Renal cortex interstitium (tissue), 11 donors: ENCODE measurements around the gene UBE2I. TPM values are rescaled to one million over a fixed set of nuclear protein-coding genes. Genes with fewer than 3 reads are reported as not detected.

Experiments
- DNase-seq, 11 donors: peaks; one replicate each; pipeline ENCODE4 v3.0.0-alpha.2; 2013; ENCODE audit warnings: low read depth in 9 of 11, low spot score in 4 of 11; ENCODE audit errors: extremely low read depth in 1 of 11
- polyA plus RNA-seq, 3 donors: library from polyadenylated mRNA; unstranded; fragments of 120-200 nt; gene quantifications; one replicate each; pipeline ENCODE4 v1.2.1, GENCODE V29; 2013; ENCODE audit not compliant: insufficient read length in 3 of 3

Gene UBE2I
- polyA plus RNA-seq, 3 donors = 151 to 176 (median 155) TPM

GRCh38 chr16:1333854-1334700, 24.6 kb downstream of the UBE2I start:
- no peak for DNase-seq

- DNase-seq = no peak
Measured at GRCh38 chr16:1334739-1335138, 25.3 kb downstream of the UBE2I start.

GRCh38 chr16:1335211-1335971, 26.0 kb downstream of the UBE2I start:
- DNase-seq = no peak

GRCh38 chr16:1335996-1336395, 26.6 kb downstream of the UBE2I start:
- DNase-seq = no peak

GRCh38 chr16:1336619-1337018, 27.2 kb downstream of the UBE2I start:
- no peak for DNase-seq

GRCh38 chr16:1337486-1337885, 28.1 kb downstream of the UBE2I start:
- no peak for DNase-seq

GRCh38 chr16:1338119-1338730, 28.8 kb downstream of the UBE2I start:
- DNase-seq = no peak

- no peak for DNase-seq
Measured at GRCh38 chr16:1338855-1339675, 29.6 kb downstream of the UBE2I start.

- no peak for DNase-seq
Measured at GRCh38 chr16:1340730-1341494, 31.5 kb downstream of the UBE2I start.

GRCh38 chr16:1341495-1342420, 32.3 kb downstream of the UBE2I start:
- DNase-seq = no peak

GRCh38 chr16:1342526-1343427, 33.3 kb downstream of the UBE2I start:
- DNase-seq = peak; percentile 70 to 92 (median 85)

- DNase-seq = no peak
Measured at GRCh38 chr16:1343428-1344242, 34.2 kb downstream of the UBE2I start.

- DNase-seq = no peak
Measured at GRCh38 chr16:1344499-1344898, 35.1 kb downstream of the UBE2I start.

- no peak for DNase-seq
Measured at GRCh38 chr16:1345087-1345486, 35.7 kb downstream of the UBE2I start.

GRCh38 chr16:1345651-1346421, 36.4 kb downstream of the UBE2I start:
- DNase-seq = no peak
